Measurements from ENCODE around the gene SYT17.

SYT17 gene

DNA sequence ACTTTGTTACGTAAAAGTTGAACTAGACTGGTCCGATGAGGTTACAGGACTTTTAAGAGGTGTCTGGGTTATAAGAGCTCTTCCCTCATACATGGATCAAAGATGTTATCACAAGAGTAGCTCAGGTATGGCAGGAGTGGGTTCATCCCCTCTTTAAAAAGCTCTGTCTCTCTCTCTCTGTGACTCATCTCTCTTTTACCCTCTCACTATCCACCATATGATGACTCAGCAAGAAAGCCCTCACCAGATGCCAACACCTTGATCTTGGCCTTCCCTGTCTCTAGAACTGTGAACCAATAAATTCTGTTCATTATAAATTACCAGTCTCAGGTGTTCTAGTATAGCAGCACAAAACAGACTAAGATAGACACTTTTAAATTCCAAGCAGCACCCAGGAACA is 115.6 kb downstream of the SYT17 start:
- H3K4me3 ChIP-seq (ENCODE audit: low read depth, low read length): no peak overlapping the region
- DNase-seq (ENCODE audit: low read depth): no peak
- TF ChIP-seq, protein P1, sequence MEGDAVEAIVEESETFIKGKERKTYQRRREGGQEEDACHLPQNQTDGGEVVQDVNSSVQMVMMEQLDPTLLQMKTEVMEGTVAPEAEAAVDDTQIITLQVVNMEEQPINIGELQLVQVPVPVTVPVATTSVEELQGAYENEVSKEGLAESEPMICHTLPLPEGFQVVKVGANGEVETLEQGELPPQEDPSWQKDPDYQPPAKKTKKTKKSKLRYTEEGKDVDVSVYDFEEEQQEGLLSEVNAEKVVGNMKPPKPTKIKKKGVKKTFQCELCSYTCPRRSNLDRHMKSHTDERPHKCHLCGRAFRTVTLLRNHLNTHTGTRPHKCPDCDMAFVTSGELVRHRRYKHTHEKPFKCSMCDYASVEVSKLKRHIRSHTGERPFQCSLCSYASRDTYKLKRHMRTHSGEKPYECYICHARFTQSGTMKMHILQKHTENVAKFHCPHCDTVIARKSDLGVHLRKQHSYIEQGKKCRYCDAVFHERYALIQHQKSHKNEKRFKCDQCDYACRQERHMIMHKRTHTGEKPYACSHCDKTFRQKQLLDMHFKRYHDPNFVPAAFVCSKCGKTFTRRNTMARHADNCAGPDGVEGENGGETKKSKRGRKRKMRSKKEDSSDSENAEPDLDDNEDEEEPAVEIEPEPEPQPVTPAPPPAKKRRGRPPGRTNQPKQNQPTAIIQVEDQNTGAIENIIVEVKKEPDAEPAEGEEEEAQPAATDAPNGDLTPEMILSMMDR (conservative IDR thresholded peaks at IDR 0.05; ENCODE audit: low read depth, low read length): no peak

DNA sequence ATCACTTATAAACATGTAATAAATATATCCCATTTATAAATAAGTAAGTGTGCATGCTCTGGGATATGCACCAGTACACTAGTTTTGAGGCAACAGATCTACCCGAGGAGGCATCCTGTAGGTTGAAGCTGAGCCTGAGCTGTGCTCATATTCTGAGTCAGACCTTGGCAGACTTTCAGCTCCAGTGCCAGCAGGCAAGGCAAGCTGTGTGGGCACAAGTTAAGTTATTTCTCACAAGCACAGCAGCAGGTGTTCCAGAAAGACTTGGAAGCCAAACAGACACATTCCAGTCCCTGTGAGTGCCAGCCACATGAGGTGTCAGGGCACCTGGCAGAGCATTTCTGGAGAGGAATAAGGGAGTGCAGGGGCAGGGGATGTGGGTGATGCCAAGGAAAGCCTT is 116.2 kb downstream of the SYT17 start:
- TF ChIP-seq, protein P1 (conservative IDR thresholded peaks at IDR 0.05; ENCODE audit: low read depth, low read length): no peak
- H3K4me3 ChIP-seq (ENCODE audit: low read depth, low read length): no peak overlapping the region
- DNase-seq (ENCODE audit: low read depth): no peak

DNA sequence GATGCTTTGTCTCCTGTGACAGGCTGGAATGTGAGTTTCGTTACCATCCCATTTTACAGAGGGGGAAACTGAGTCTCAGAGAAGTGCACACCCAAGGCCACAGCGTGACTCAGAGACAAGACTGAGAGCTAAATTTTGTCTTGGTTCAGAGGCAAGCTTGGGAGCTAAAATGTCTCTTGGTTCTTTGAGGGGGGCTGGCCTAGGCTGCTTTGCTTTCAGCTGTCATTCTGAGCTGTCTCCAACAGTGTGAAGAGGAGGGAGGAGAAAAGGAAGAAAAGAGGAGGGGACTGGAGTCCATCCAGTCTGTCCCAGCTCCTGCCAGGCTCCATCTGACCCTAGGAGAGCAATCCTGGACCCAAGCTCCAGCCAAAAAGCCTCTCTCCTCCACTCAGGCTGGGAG is 117.4 kb downstream of the SYT17 start, which contains the start of gene CLEC19A:
TSS of gene CLEC19A (plus strand) at position 301 of the 400 bp plus-strand sequence. CDS start 121 bp downstream, outside the sequence.
- DNase-seq (ENCODE audit: low read depth): no peak
- no peak within 1 kb of the TSS for H3K4me3 ChIP-seq (ENCODE audit: low read depth, low read length)
- TF ChIP-seq, protein P1 (conservative IDR thresholded peaks at IDR 0.05; ENCODE audit: low read depth, low read length): no peak

DNA sequence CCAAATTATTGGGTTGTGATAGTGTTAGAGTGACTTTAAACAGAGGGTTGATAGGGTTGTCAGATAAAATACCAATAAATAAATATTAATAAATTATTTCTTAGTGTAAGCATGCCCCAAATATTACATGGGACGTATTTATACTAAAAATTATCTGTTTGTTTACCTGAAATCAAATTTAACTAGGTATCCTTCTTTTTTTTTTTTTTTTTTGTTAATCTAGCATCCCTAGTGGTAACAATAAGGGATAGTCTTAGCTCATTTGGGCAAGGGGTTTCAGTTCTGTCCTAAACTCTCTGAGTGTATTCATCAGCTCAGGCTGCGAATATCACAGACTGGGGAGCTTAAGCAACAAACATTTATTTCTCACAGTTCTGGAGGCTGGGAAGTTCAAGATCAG is 118.8 kb downstream of the SYT17 start:
- H3K4me3 ChIP-seq (ENCODE audit: low read depth, low read length): no peak overlapping the region
- DNase-seq (ENCODE audit: low read depth): no peak
- TF ChIP-seq, protein P1 (conservative IDR thresholded peaks at IDR 0.05; ENCODE audit: low read depth, low read length): no peak

DNA sequence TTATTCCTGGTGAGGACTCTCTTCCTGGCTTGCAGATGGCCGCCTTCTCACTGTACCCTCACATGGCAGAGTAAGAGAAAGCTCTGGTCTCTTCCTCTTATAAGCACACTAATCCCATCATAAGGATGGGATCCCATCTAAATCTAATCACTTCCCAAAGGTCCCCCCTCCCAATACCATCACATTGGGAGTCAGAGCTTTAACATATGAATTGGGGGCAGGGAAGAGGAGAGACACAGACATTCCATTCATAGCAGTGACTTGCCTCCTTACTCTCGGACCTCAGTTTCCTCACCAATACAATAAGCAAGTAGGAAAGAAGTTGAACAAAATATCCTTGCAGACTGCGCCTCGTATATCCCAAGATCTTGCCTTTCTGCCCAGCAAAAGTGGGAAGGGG is 119.2 kb downstream of the SYT17 start:
- DNase-seq (ENCODE audit: low read depth): no peak
- H3K4me3 ChIP-seq (ENCODE audit: low read depth, low read length): no peak overlapping the region
- TF ChIP-seq, protein P1 (conservative IDR thresholded peaks at IDR 0.05; ENCODE audit: low read depth, low read length): no peak

DNA sequence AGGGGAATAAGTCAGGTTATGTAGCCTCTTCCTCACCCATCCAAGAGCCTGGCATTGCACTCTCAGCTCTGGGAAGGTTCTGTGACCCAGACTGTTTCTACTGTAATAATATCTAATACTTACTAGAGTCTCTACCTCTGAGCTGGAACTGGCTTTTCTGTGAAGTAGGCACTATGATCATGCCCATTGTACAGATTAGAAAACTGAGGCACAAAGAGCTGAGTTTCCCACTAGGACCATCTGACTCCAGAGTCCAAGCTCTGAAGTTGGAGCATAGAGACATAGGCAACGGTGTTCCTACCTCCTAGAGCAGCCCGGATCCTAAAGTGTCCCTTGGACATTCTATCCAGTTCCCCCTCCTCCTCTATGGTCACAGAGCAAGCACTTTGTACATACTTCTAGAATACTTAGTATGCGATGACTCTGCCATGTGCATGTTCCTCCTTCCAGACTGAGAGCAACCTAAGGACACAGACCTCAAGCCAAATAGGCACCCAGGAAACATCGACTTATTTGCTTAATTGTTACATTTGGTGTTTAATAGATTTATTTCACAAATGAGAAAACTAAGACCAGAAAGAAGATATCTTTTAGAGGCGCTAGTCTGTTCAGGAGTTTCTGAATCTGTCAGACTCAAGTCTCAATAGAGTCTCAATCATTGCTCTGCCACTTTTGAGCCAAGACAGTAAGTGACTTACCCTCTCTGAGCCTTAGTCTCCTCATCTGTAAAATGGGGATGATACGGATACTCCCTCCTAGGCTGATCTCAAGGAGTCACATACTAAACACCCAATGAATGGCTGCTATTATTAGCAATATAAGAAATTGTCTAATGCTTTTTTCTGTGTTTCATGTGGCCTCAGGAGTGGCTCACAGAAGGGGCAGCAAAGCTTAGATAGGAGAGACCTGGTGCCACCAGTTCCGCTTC is 121.1 kb downstream of the SYT17 start:
- no peak for DNase-seq (ENCODE audit: low read depth)
- TF ChIP-seq, protein P1 (conservative IDR thresholded peaks at IDR 0.05; ENCODE audit: low read depth, low read length): no peak
- H3K4me3 ChIP-seq (ENCODE audit: low read depth, low read length): no peak overlapping the region

Data from choroid plexus epithelial cell (primary cell).